Epithelial cell of proximal tubule (primary cell): Measurements from ENCODE around the gene C1QTNF3. TPM values are rescaled to one million over a fixed set of nuclear protein-coding genes. Genes with fewer than 3 reads are reported as not detected.
A peak's percentile ranks its signal among the peaks of the same experiment; 100 is the strongest.

Source experiments
- DNase-seq: peaks from one replicate; pipeline ENCODE4 v3.0.0-alpha.2; 2011; ENCODE audit warnings: low read depth
- H3K4me3 ChIP-seq: 2 replicates; pipeline ENCODE4 v1.5.1; 2011; ENCODE audit warnings: low read depth, mild to moderate bottlenecking, low read length
- total RNA-seq: library from RNA; depleted of rRNA; stranded (reverse); fragments of >200 nt; gene quantifications from 2 replicates; pipeline ENCODE4 v1.2.3, GENCODE V29; 2015
- TF ChIP-seq, protein P1 (sequence below): conservative IDR thresholded peaks from 2 replicates; pipeline ENCODE4 v1.5.1; 2012; ENCODE audit warnings: low read depth, mild to moderate bottlenecking, low read length

The C1QTNF3 gene
- total RNA-seq, 1 donor from 2014 or later, result 2.8 TPM

DNA sequence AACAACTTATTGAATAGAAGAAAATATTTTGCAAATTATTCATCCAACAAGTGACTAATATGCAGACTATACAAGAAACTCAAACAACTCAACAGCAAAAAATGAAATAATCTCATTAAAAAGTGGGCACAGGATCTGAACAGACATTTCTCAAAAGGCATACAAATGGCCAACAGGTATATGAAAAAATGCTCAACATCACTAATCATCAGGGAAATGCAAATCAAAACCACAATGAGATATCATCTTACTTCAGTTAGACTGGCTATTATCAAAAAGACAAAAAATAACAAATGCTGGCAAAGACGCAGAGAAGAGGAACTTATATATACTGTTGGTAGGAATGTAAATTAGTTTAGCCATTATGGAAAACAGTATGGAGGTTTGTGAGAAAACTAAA lies 33.4 kb downstream of the C1QTNF3 start:
- H3K4me3 ChIP-seq, result no peak overlapping the region
- no peak for DNase-seq
- TF ChIP-seq, protein P1, sequence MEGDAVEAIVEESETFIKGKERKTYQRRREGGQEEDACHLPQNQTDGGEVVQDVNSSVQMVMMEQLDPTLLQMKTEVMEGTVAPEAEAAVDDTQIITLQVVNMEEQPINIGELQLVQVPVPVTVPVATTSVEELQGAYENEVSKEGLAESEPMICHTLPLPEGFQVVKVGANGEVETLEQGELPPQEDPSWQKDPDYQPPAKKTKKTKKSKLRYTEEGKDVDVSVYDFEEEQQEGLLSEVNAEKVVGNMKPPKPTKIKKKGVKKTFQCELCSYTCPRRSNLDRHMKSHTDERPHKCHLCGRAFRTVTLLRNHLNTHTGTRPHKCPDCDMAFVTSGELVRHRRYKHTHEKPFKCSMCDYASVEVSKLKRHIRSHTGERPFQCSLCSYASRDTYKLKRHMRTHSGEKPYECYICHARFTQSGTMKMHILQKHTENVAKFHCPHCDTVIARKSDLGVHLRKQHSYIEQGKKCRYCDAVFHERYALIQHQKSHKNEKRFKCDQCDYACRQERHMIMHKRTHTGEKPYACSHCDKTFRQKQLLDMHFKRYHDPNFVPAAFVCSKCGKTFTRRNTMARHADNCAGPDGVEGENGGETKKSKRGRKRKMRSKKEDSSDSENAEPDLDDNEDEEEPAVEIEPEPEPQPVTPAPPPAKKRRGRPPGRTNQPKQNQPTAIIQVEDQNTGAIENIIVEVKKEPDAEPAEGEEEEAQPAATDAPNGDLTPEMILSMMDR, result no peak

DNA sequence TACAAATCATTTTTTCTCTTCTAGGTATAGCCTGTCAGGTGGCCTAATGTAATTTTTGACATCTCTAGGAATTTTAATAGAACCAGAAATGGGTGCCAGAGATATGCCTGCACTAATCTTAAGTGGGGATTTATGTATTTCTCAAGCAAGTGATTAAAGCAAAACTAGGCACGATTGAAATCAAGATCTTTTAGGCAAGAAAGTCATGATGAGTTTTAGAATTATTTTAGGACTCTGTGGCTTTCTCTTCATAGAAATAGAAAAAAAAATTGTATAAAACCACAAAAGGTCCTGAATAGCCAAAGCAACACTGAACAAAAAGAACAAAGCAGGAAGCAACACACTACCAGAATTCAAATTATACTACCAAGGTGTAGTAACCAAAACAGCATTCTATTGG lies 34.2 kb downstream of the C1QTNF3 start:
- TF ChIP-seq, protein P1, result no peak
- DNase-seq, result no peak
- H3K4me3 ChIP-seq, result peak overlapping the region; percentile 82

DNA sequence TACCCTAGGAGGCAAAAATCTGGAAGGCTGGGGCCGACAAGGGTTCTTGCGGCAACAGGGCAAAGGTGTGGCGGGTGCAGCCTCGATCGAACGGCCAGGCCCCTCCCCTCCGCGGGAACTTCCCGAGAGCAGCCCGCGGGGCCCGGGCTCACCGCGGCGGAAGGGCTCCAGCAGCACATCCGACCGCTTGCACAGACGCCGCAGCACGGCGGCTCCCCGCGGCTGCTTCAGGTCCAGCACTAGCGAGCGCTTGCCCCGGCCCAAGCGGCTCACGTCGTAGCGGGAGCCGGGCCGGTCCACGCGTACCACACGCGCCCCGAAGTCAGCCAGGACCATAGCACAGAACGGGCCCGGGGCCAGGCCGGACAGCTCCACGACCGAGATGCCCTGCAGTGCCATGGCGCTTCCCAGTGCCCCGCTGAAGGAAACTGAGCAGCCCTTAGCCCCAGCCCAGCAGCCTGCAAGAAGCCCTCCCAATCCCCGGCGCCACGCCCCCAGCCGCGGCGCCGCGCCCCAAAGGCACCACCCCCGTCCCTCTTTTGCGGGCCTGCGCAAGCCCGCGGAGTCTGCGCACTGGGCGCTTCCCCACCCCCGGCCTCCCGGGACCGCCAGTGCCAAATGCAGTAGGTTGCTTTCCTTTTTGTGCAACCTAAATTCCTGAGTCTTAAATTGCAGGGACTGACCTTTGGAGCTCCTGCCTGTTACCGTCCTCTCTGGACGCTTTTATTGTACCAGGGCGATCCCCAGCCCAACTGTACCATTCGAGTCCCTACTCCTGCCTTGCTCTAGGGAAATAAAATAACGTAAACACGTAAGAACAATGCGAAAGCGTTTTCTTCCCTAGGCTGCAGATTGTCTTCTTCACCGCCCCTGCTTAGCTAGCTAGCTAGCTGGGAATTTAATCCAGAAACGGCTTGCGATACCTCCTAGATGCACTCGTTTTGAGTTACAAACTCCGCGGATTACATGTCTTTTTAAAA lies 35.1 kb downstream of the C1QTNF3 start, which contains the start of gene AMACR:
TSS of gene AMACR (minus strand) at position 430 of the 980 bp plus-strand sequence. CDS start at position 399, 31 bp downstream.
- no peak for DNase-seq
- TF ChIP-seq, protein P1, result no peak

DNA sequence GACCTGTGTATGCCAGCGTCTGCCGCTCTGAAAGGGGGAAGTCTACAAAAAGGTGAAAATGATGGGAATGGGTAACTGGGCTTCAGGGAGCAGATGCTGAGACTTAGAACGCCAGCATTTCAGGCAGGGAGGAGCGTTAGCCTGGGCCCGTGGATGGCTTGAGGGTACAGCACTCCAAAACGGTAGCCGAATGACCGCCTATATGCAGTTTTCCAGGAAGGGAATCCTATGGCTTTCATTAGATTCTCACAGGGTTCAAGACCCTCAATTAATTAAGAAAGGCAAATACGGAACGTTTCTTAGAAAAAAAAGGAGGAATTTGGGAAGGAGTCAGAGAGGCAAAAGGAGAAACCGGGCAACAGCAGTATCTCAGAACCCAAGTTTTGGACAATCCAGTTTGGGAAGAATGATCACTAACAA lies 35.8 kb downstream of the C1QTNF3 start:
- peak overlapping the region; percentile 82 for H3K4me3 ChIP-seq
- TF ChIP-seq, protein P1, result no peak
- no peak for DNase-seq

More for the DNA sequence above, 35.1 kb downstream of the C1QTNF3 start, which contains the start of gene AMACR:
- H3K4me3 ChIP-seq, result peak within 1 kb of the TSS; percentile 82

DNA sequence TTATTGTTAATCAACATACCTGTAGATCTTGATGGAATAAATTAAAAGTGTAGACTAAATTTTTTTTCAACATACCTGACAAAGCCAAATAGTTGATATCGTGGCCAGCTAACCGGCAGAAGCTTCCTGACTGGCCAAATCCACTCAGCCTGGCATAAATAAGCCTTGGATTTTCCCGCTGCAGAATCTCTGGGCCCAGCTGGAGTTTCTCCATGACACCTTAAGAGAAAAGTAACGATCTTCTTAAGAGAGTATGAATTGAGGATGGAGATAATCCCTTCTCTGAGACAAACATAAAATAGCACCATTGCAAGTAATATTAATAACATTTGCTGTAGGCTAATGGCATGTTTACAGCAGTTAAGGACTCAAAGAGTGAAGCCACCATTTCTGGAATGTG lies 37.3 kb downstream of the C1QTNF3 start:
- TF ChIP-seq, protein P1, result no peak
- peak overlapping the region; percentile 82 for H3K4me3 ChIP-seq
- no peak for DNase-seq

DNA sequence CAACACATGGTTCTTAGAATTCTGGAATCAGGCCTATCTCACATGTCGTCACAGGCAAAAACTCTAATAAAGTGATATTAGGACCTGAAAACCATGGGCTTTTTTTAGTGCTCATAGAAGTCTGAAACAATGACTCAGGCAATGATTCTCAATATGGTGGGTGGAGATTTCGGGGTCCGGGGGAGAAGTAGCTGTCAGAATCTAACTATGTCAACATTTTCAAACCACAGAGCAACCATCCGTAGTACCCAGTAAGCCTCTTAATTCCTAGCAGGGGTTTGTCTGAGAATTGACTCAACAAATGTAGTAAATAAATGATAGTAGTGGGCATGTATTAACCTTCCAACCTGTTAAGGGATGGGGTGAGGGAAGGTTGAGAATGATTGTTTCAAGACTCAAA lies 37.8 kb downstream of the C1QTNF3 start:
- peak; percentile 88 for DNase-seq
- TF ChIP-seq, protein P1, result no peak
- H3K4me3 ChIP-seq, result peak overlapping the region; percentile 82
